Mucosa of rectum (tissue), 2 donors: ENCODE data around the gene NRCAM.
"Not testable (repeated sequence)": the region's sequence is repeated elsewhere in the genome, so short reads cannot be mapped to it uniquely, and the experiment has no call there.

Experiments
- H3K27ac ChIP-seq, 2 donors: one replicate each; pipeline ENCODE4 v1.7.0; 2013; ENCODE audit warnings: inconsistent platforms in 2 of 2, low read depth in 2 of 2, low read length in 2 of 2
- H3K27me3 ChIP-seq, 2 donors: one replicate each; pipeline ENCODE4 v1.7.0; 2013; ENCODE audit warnings: low read length in 2 of 2; ENCODE audit not compliant: control insufficient read depth in 2 of 2, insufficient read depth in 2 of 2
- H3K36me3 ChIP-seq, 2 donors: one replicate each; pipeline ENCODE4 v1.7.0; 2013; ENCODE audit warnings: low read length in 2 of 2; ENCODE audit not compliant: control insufficient read depth in 2 of 2, insufficient read depth in 2 of 2
- H3K4me1 ChIP-seq, 2 donors: one replicate each; pipeline ENCODE4 v1.7.0; 2013; ENCODE audit warnings: low read length in 2 of 2, mild to moderate bottlenecking in 1 of 2; ENCODE audit not compliant: control insufficient read depth in 2 of 2, insufficient read depth in 2 of 2
- H3K4me3 ChIP-seq, 2 donors: one replicate each; pipeline ENCODE4 v1.7.0; 2013; ENCODE audit warnings: low read length in 2 of 2
- H3K9ac ChIP-seq, 2 donors: one replicate each; pipeline ENCODE4 v1.7.0; 2013; ENCODE audit warnings: low read length in 2 of 2, low read depth in 1 of 2, mild to moderate bottlenecking in 1 of 2
- H3K9me3 ChIP-seq, 2 donors: one replicate each; pipeline ENCODE4 v1.7.0; 2013; ENCODE audit warnings: low read length in 2 of 2; ENCODE audit not compliant: control insufficient read depth in 2 of 2
- donor health status: healthy.
- donor health status: Normal muscosa, but diverticular disease.

Gene NRCAM

DNA sequence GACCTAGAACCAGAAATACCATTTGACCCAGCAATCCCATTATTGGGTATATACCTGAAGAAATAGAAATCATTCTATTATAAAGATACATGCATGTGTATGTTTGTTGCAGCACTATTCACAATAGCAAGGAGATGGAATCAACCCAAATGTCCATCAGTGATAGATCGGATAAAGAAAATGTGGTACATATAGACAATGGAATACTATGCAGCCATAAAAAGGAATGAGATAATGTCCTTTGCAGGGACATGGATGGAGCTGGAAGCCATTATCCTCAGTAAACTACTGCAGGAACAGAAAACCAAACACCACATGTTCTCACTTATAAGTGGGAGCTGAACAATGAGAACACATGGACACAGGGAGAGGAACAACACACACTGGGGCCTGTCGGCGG is 196.8 kb downstream of the NRCAM start:
- H3K4me1 ChIP-seq: not testable (repeated sequence)

DNA sequence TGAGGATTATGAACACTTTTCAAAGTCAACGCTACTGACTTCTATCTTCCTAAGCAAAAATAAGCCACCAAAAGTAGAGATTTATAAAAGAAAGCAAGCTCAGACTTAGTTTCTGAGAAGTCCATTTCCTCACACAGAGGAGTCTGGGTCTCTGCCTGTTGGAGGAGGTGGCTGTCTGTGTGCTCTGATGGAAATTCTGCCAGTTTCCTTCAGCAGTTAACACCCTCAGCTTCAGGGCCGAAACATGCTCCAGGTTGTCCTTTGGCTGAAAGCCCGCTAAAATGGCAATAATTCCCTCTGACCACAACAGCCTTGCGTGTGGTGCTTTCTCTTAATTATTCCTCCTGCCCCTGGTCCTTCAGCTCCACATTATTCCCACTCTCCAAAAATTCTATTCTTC is 198.3 kb downstream of the NRCAM start:
- no peaks in the 10 kb centered on the region for H3K4me1 ChIP-seq
- H3K4me3 ChIP-seq: no peak overlapping the region
- H3K36me3 ChIP-seq: no peaks in the 10 kb centered on the region
- no peak overlapping the region for H3K27ac ChIP-seq
- no peaks in the 10 kb centered on the region for H3K27me3 ChIP-seq
- H3K9ac ChIP-seq: no peak overlapping the region
- H3K9me3 ChIP-seq: no peaks in the 10 kb centered on the region

More for the DNA sequence above, 196.8 kb downstream of the NRCAM start:
- not testable (repeated sequence) for H3K27me3 ChIP-seq, H3K4me3 ChIP-seq, H3K9me3 ChIP-seq, H3K27ac ChIP-seq, H3K9ac ChIP-seq, H3K36me3 ChIP-seq

DNA sequence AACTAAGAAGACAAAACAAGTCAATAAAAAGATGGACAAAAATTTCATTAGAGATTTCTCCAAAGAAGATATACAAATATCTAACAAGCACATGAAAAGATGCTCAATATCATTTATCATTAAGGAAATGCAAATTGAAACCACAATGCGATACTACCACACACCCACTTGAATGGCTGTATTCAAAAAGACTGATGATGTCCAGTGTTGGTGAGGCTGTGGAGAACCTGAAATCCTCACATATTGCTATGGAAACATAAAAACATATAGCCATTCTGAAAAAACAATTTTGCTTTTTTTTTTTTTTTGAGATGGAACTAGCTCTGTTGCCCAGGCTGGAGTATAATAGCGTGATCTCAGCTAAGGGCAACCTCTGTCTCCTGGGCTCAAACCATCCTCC is 202.0 kb downstream of the NRCAM start:
- no peak overlapping the region for H3K4me3 ChIP-seq
- no peaks in the 10 kb centered on the region for H3K36me3 ChIP-seq
- H3K4me1 ChIP-seq: no peaks in the 10 kb centered on the region
- no peaks in the 10 kb centered on the region for H3K9me3 ChIP-seq
- H3K27ac ChIP-seq: no peak overlapping the region
- H3K27me3 ChIP-seq: no peaks in the 10 kb centered on the region
- H3K9ac ChIP-seq: no peak overlapping the region

DNA sequence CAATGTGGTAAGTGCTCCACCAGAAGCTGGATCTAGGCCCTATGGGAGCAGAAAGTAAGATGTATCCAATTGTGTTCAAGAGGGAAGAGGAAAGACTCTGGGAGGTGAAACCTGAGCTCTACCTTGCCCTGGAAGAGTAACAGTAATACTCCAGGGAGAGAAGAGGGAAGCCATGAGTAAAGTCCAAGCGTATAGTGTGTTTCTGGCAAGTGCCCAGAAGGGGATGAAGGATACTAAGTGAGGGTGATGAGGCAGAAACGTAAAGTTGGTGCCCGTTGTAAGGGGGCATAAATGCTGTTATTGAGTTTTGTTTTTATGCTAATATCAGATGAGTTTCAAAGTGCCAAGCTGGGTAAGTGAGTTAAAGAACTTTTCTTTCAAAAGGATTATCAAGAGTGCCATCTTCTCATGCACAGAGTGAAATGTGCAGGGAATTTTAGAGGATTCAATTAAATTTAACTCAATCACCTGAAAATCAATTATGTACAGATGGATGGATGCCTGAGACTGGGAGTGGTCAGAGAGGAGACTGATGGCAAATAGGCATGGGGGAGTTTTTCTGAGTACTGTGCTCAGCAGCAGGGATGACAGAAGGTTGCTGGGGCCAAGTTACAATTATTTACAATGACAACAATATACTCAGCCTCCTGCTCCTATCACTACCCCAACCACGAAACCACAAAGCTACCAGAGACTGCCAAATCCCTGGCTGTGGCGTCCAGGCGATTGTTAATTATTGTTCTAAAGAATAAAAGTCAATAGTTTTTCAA is 202.8 kb downstream of the NRCAM start:
- Histone ChIP-seq H3K27me3 (no peaks in the 10 kb centered on the region), H3K9me3 (no peaks in the 10 kb centered on the region), H3K9ac (no peak overlapping the region), H3K36me3 (no peaks in the 10 kb centered on the region), H3K4me3 (no peak overlapping the region), H3K4me1 (no peaks in the 10 kb centered on the region), H3K27ac (no peak overlapping the region)

DNA sequence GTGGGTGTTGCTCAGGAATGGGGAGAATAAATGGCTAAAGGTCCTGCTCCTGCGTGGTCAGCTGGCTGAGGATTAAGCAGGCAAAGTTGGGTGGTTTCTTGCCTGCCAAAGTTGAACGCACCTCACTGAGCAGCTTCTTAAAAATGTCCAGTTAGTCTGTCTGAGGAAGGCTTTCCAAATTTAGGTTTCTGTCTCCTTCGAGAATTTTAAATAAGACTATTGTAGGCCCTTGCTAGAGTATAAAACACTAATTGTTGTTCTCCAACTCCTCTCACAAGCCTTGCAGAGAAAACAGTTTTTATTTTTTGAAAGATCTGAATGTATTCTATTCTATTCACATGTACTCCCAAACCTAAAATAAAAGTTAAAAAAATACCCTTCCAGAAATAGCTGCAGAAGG is 204.1 kb downstream of the NRCAM start:
- Histone ChIP-seq H3K36me3 (no peaks in the 10 kb centered on the region), H3K27me3 (no peaks in the 10 kb centered on the region), H3K9ac (no peak overlapping the region), H3K27ac (no peak overlapping the region), H3K9me3 (no peaks in the 10 kb centered on the region), H3K4me3 (no peak overlapping the region), H3K4me1 (no peaks in the 10 kb centered on the region)

DNA sequence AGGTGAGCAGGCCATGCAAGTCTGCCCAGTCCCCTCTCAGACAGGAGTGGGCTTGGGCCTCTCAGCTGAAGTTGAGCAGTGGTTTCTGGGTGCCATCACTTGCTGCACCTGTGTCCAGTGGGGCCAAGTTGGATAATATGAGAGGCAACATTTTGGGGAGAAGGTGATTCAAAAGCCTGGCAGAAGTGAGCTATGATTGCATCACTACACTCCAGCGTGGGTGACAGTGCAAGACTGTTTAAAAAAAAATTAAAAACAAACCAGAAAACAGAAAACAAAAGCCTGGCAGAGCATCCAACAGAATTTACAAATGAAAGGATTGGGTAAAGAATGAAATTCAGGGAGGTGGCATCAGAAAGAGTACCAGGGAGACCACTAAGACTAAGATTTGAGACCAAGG is 204.5 kb downstream of the NRCAM start:
- no peak overlapping the region for H3K4me3 ChIP-seq
- H3K9ac ChIP-seq: no peak overlapping the region
- H3K36me3 ChIP-seq: no peaks in the 10 kb centered on the region
- H3K4me1 ChIP-seq: no peaks in the 10 kb centered on the region
- no peak overlapping the region for H3K27ac ChIP-seq
- no peaks in the 10 kb centered on the region for H3K27me3 ChIP-seq
- H3K9me3 ChIP-seq: no peaks in the 10 kb centered on the region

DNA sequence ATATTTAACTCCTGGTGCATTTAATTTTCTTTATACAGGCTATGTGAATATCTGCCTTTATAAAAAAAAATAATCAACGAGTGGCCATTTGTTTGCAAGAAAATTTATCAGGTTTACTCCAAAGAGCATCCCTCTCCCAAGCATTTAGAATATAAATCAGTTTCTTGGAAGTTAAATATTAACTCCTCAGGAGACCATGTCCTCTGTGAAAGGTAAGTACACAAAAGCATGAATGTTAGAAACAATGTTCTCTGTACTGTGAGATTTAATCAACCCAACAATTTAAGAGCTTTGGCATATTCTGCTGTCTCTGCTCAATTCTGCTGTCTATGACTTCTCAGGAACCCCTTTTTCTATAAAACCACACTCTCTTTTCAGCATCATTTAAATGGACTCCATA is 206.8 kb downstream of the NRCAM start:
- no peaks in the 10 kb centered on the region for H3K27me3 ChIP-seq
- H3K4me3 ChIP-seq: no peak overlapping the region

DNA sequence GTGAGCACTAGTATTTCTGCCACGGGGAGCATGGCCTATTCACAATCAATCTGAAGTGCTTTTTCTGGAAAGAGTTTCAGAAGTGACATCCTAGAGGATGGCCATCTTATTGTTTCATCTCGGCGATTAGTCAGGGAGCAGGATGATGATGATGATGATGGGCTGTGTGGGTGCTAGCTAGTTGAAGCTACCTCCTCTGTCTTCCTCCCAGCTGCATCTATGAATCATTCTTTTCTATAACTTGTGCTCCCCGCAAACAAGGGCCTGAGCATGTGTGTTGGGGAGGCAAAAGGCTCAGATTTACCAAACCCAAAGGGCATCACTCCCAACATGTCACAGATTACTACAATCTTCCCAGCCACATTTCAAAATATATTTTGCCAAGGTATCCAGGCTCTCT is 207.4 kb downstream of the NRCAM start:
- no peaks in the 10 kb centered on the region for H3K36me3 ChIP-seq
- H3K9me3 ChIP-seq: no peaks in the 10 kb centered on the region
- no peak overlapping the region for H3K27ac ChIP-seq
- H3K4me3 ChIP-seq: no peak overlapping the region
- H3K27me3 ChIP-seq: no peaks in the 10 kb centered on the region
- H3K4me1 ChIP-seq: no peaks in the 10 kb centered on the region
- H3K9ac ChIP-seq: no peak overlapping the region

More for the DNA sequence above, 206.8 kb downstream of the NRCAM start:
- Histone ChIP-seq H3K4me1 (no peaks in the 10 kb centered on the region), H3K9ac (no peak overlapping the region), H3K27ac (no peak overlapping the region), H3K36me3 (no peaks in the 10 kb centered on the region), H3K9me3 (no peaks in the 10 kb centered on the region)

DNA sequence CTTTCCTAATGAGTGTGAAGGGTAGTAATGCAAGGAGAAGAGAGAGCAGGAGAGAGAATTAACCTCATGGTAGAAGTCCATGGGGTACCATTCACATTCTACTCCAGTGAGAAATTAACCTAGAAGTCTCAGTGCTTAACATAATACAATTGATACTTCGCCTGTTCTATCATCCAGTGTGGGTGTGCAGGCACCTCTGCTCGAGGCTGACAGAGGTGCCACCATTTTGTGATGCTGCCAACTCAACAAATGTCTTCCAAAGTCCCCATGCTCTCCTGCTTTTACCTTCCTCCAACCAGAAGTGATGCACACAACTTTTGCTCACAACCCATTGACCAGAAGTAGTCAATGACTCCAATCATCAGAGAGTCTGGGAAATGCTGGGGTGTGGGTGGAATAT is 207.8 kb downstream of the NRCAM start:
- no peaks in the 10 kb centered on the region for H3K27me3 ChIP-seq
- no peak overlapping the region for H3K9ac ChIP-seq
- no peaks in the 10 kb centered on the region for H3K9me3 ChIP-seq
- H3K4me1 ChIP-seq: no peaks in the 10 kb centered on the region
- no peaks in the 10 kb centered on the region for H3K36me3 ChIP-seq
- H3K4me3 ChIP-seq: no peak overlapping the region
- no peak overlapping the region for H3K27ac ChIP-seq

DNA sequence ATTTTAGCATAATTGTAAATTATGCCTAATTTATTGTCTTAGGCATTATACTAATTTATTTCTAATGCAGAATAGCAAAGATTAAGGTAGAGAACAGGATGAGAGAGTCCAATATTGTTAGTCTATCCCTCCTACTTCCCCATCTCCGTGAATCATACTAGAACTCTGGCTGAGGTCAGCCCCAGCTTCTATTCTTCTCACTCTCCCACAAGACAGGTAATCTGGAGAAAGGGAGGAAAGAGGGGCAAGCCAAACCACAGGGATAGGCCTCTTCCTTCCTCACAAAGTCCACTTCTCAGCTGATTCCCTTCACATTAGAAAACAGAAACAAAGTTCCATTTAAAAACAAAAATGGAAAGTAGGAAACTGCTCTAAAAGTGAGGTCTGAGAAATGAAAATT is 208.6 kb downstream of the NRCAM start:
- Histone ChIP-seq H3K4me1 (no peaks in the 10 kb centered on the region), H3K36me3 (no peaks in the 10 kb centered on the region), H3K9me3 (no peaks in the 10 kb centered on the region), H3K9ac (no peak overlapping the region), H3K4me3 (no peak overlapping the region), H3K27ac (no peak overlapping the region), H3K27me3 (no peaks in the 10 kb centered on the region)
